HUES6 (cell line): Measurements from ENCODE around the gene RPL22.
A peak's percentile ranks its signal among the peaks of the same experiment; 100 is the strongest.

Experiments used
- H3K27ac ChIP-seq: 2 replicates; pipeline ENCODE4 v1.7.0; 2013; ENCODE audit warnings: low read depth, mild to moderate bottlenecking, low read length, inconsistent platforms
- H3K27me3 ChIP-seq: 2 replicates; pipeline ENCODE4 v1.6.1; 2013; ENCODE audit warnings: low read length; ENCODE audit not compliant: control insufficient read depth, insufficient read depth
- H3K36me3 ChIP-seq: 2 replicates; pipeline ENCODE4 v1.6.1; 2013; ENCODE audit warnings: low read length; ENCODE audit not compliant: control insufficient read depth, insufficient read depth
- H3K4me1 ChIP-seq: 2 replicates; pipeline ENCODE4 v1.6.1; 2013; ENCODE audit warnings: low read length; ENCODE audit not compliant: control insufficient read depth, insufficient read depth
- H3K4me3 ChIP-seq: 2 replicates; pipeline ENCODE4 v1.5.1; 2013; ENCODE audit warnings: low read depth, low read length
- H3K9ac ChIP-seq: one replicate; pipeline ENCODE4 v1.6.1; 2013; ENCODE audit warnings: mild to moderate bottlenecking, low read length
- H3K9me3 ChIP-seq: 2 replicates; pipeline ENCODE4 v1.6.1; 2013; ENCODE audit warnings: low read depth, low read length; ENCODE audit not compliant: control insufficient read depth, insufficient read depth

The RPL22 gene

DNA sequence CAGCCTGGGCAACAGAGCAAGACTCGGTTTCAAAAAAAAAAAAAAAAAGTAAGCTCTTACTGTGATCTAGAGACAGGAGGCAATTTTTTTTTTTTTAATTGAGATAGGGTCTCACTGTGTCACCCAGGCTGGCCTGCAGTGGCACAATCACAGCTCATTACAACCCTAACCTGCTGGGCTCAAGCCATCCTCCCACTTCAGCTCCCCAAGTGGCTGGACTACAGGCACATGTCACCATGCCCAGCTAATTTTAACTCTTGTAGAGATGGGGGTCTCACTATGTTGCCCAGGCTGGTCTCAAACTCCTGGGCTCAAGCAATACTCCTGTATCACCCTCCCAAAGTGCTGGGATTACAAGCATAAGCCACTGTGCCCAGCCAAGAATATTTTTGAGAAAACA lies 7.4 kb downstream of the RPL22 start:
- no peaks in the 10 kb centered on the region for H3K27me3 ChIP-seq
- no peaks in the 10 kb centered on the region for H3K4me1 ChIP-seq
- H3K27ac ChIP-seq = no peak overlapping the region
- H3K9ac ChIP-seq = no peak overlapping the region
- H3K4me3 ChIP-seq = no peak overlapping the region
- H3K9me3 ChIP-seq = no peaks in the 10 kb centered on the region
- peaks cover 92% of the 10 kb centered on the region for H3K36me3 ChIP-seq

DNA sequence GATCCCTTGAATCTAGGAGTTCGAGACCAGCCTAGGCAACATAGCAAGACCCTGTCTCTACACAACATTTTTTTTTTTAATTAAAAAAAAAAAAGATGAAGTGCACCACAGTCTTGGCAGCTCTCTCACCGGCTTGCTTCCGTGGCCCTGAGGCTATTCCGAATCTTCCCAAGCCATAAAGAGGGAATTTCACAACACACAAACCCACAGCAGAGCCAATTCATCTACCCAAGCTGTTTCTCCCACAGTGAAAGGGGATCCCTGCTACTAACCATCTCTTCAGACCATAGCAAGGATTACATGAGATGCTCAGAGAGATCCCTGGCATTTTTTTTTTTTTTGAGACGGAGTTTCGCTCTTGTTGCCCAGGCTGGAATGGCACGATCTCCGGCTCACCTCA lies 10.9 kb downstream of the RPL22 start:
- H3K4me3 ChIP-seq = no peak overlapping the region
- no peaks in the 10 kb centered on the region; the same call in 1 of the 2 replicates for H3K27me3 ChIP-seq
- no peaks in the 10 kb centered on the region for H3K9me3 ChIP-seq
- no peak overlapping the region for H3K27ac ChIP-seq
- H3K4me1 ChIP-seq = peaks cover 13% of the 10 kb centered on the region
- peaks cover 76% of the 10 kb centered on the region for H3K36me3 ChIP-seq
- no peak overlapping the region for H3K9ac ChIP-seq

DNA sequence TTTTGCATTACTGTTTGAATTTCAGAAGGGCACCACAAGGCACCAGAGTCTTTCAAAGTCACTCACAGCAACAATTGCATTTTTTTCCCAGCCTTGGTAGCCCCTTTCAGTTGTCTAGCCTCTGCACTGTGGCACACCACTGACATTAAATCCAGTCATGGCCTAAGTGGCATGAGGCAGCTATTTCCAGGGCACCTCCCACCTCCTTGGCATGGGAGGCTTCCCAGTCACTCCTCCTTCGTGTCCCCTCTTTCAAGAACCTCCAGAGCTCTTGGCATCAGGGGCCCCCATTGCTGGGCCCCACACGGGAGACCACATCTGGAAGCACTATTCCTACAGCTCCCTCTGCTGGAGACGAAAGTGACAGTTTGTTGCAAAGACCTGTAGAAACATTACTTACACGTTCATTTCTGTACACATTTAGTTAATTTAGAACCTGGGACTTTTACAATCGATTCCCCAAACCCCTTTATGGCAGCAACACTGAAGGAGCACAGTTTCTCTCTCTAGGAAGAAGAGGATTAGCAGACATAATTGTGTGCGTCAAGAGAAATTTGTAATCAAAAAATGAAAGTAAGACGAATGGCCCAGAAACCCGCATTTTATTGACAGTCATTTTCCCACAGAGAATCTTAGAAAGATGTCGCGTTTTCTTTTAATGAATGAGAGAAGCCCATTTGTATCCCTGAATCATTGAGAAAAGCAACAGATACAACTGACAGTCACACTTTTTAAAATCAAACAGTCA lies 13.6 kb downstream of the RPL22 start:
- peaks cover 53% of the 10 kb centered on the region for H3K36me3 ChIP-seq
- H3K27ac ChIP-seq = no peak overlapping the region
- no peak overlapping the region for H3K9ac ChIP-seq
- H3K9me3 ChIP-seq = no peaks in the 10 kb centered on the region
- H3K4me1 ChIP-seq = peaks cover 22% of the 10 kb centered on the region
- 0 out of 2 replicates have a peak overlapping the region, but pooled peaks have one; percentile 18 for H3K4me3 ChIP-seq
- peaks cover 23% of the 10 kb centered on the region for H3K27me3 ChIP-seq

DNA sequence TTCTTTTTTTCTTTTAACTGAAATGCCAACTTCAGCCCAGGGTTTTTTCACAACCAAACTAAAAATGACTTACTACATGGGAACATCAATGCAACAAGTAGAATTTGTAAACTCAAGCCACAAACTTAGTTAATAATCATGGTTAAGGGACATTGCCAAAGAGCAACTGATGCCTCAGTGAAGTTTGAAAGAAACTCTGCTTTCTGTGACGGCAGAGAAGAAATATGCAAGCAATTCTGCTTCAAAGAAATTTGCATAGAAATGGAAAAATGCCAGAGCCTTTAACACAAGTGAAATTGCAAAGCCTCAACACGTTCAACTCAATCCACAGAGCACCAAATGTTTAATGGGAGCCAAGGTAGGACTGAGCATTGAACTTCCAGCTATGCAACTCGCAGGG lies 14.2 kb downstream of the RPL22 start:
- Histone ChIP-seq H3K9me3 (no peaks in the 10 kb centered on the region), H3K27ac (no peak overlapping the region), H3K4me3 (0 out of 2 replicates have a peak overlapping the region, but pooled peaks have one; percentile 18), H3K9ac (no peak overlapping the region), H3K4me1 (peaks cover 24% of the 10 kb centered on the region), H3K27me3 (peaks cover 30% of the 10 kb centered on the region), H3K36me3 (peaks cover 47% of the 10 kb centered on the region)

GRCh38 chr1:6184083-6184783 lies 15.2 kb downstream of the RPL22 start:
- H3K36me3 ChIP-seq = peaks cover 40% of the 10 kb centered on the region

DNA sequence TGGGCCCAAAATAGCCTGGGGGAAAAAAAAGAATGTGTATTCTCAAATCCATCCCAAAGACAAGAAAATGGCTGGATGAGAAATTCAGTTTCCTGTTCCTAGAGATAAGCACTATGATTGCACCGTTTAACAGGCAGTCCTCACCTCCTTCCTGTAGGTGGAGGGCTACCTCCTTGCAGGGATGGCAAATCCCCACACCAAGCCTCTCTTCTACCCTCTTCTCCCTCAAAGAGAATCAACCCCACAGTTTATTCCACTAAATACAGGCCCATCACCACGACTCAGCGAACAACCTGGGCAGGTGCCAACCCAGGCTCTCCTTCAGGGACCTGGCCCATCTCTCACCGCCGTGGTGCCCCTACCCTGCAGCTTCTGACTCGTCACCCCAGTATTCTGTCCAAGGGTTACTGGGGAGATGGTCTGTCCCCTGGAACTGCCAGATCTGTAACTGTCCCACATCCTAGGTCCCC lies 15.8 kb downstream of the RPL22 start:
- Histone ChIP-seq H3K4me3 (no peak overlapping the region), H3K9me3 (no peaks in the 10 kb centered on the region), H3K9ac (no peak overlapping the region), H3K4me1 (peaks cover 30% of the 10 kb centered on the region), H3K27me3 (peaks cover 44% of the 10 kb centered on the region), H3K36me3 (peaks cover 33% of the 10 kb centered on the region), H3K27ac (no peak overlapping the region)

More at GRCh38 chr1:6184083-6184783, 15.2 kb downstream of the RPL22 start:
- Histone ChIP-seq H3K4me3 (no peak overlapping the region), H3K27ac (no peak overlapping the region), H3K9me3 (no peaks in the 10 kb centered on the region), H3K27me3 (peaks cover 37% of the 10 kb centered on the region), H3K9ac (no peak overlapping the region), H3K4me1 (peaks cover 24% of the 10 kb centered on the region)

GRCh38 chr1:6181347-6181770 lies 18.0 kb downstream of the RPL22 start:
- H3K27me3 ChIP-seq = peaks cover 66% of the 10 kb centered on the region
- H3K36me3 ChIP-seq = peaks cover 17% of the 10 kb centered on the region
- 0 out of 2 replicates have a peak overlapping the region, but pooled peaks have one; percentile 38 for H3K4me3 ChIP-seq
- H3K4me1 ChIP-seq = peaks cover 31% of the 10 kb centered on the region
- no peak overlapping the region for H3K27ac ChIP-seq
- H3K9me3 ChIP-seq = no peaks in the 10 kb centered on the region
- no peak overlapping the region for H3K9ac ChIP-seq

DNA sequence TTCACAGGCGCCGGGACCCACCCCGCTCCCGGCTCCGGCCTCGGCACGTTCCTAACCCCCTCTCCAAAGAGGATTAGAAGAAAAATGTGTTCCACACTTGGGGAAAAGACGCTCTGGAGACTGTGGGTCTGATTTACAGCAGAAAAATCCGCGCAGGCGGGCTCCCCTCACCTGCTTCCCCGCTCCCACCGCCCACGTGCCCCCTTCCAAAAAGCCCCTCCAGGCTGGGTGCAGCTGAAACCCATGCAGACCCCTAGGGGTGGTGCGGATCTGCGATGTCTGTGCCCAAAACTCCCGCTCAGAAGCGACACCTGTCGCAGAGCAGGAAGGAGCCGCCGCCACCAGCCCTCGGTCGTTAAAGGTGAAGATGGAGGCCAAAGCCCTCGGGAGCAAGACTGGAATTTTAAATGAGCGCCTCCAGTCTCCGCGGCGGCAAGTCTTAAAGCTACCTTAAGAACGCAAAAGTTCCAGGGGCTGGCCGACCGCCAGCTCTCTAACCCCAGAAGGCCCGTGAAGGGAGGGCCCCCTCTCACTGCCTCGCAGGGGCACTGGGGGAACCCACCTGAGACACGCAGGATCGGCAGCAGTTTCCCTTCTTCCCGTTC lies 18.6 kb downstream of the RPL22 start:
- Histone ChIP-seq H3K36me3 (peaks cover 15% of the 10 kb centered on the region), H3K27ac (no peak overlapping the region), H3K9ac (no peak overlapping the region), H3K4me3 (peak overlapping the region; percentile 38), H3K9me3 (no peaks in the 10 kb centered on the region), H3K27me3 (peaks cover 71% of the 10 kb centered on the region), H3K4me1 (peaks cover 29% of the 10 kb centered on the region)

DNA sequence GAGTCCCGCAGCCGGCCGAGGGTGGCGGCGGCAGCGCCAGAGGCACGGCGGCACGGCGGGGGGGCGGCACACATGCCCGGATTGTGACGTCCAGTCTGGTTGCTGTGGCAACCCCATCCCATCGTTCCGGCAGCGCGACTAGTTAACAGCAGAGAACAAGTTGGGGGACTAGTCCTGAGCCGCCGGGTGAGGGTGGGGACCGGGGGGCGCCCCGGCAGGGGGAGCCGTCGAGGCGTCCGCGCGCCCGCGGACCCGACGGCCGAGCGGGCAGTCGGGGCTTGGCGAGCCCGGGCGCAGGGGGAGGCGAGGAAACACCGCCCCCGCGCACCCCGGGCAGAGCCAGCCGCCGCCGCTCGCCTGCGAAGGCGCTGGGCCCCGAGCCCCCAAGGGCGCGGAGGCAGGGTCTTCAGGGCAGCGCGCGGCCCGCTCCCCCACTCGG lies 19.1 kb downstream of the RPL22 start, which contains the start of gene CHD5:
CHD5 (minus strand) TSS at position 54 of the 439 bp plus-strand sequence. CDS start 298 bp downstream, outside the sequence.
- peaks cover 24% of the 10 kb centered on the region for H3K4me1 ChIP-seq
- peaks cover 10% of the 10 kb centered on the region for H3K36me3 ChIP-seq
- peak within 1 kb of the TSS; percentile 51 for H3K4me3 ChIP-seq
- no peak within 1 kb of the TSS for H3K27ac ChIP-seq
- H3K27me3 ChIP-seq = peaks cover 74% of the 10 kb centered on the region
- H3K9me3 ChIP-seq = no peaks in the 10 kb centered on the region
- H3K9ac ChIP-seq = no peak within 1 kb of the TSS

DNA sequence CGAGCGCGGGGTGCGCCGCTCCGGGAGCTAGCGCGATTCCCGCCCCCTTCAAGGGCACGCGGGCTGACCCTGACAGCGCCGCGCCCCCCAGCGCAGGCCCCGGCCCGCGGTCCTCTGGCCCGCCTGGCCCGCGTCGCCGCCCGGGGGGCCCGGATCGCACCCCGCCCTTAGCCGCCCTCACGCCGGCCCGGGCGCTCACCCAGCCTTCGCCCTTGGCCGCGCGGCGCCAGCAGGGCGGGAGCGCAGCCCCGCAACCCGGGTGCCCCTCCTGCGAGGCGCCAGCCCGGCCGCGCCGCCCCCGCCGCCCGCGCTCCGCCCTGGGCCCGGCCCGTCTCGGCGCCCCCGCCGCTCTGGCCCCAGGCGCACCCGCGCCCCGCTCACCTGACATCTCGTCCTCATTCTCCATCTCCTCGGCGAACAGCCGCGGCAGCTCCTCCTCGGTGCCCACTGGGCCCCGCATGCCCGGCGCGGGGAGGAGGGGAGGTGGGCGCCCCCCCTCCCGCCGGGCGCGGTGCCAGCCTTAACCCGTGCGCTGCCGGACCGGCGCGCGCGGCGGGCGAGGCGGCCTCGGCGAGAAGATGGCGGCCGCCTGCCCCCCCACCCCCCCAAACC lies 19.7 kb downstream of the RPL22 start:
- H3K27ac ChIP-seq = no peak overlapping the region
- no peaks in the 10 kb centered on the region for H3K9me3 ChIP-seq
- H3K9ac ChIP-seq = no peak overlapping the region
- H3K4me3 ChIP-seq = peak overlapping the region; percentile 51; the same call in 1 of the 2 replicates
- peaks cover 20% of the 10 kb centered on the region; the same call in 1 of the 2 replicates for H3K4me1 ChIP-seq
- H3K27me3 ChIP-seq = peaks cover 80% of the 10 kb centered on the region
- 0 out of 2 replicates have a peak, but pooled peaks cover 5% of the 10 kb centered on the region for H3K36me3 ChIP-seq
